Body of pancreas (tissue), 4 donors: ENCODE data around the gene TMSB4X.

Experiments
- POLR2A ChIP-seq, 3 donors: fragments of 450-650 bp; IDR thresholded peaks; one replicate each; pipeline ENCODE4 v1.6.1; 2016; ENCODE audit warnings: antibody characterized with exemption in 3 of 3, mild to moderate bottlenecking in 2 of 3
- TF ChIP-seq, protein P1 (sequence below), 7 experiments: fragments of 450-650 bp in 4 of 7; fragments of 200-600 bp in 3 of 7; sonication (generic) in 3 of 7; IDR thresholded peaks; one replicate each; pipeline ENCODE4 v1.5.1; 2016 to 2019; ENCODE audit warnings: antibody characterized with exemption in 7 of 7

DNA sequence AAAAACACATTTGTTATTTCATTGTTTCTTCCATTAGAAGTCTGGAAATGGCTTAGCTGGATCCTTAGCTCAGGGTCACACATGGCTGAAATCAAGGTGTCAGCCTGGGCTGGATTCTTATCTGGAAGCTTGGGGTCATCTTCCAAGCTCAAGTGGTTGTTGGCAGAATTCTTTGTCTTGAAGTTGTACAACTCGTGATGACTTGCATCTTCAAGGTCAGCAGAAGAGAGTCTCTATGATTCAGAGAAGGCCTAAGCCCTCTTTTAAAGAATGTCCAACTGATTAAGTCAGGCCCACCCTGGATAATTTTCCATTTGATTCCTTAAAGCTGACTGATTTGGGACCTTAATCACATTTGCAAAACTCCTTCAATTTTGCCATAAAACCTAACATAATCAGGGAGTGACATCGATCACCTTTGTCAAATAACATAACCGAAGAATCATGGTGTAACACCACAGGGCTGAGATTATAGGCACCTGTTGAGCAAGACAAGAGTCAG lies 22.1 kb downstream of the TMSB4X start:
- no peak for TF ChIP-seq POLR2A (IDR thresholded peaks at IDR 0.05)
- TF ChIP-seq, protein P1, sequence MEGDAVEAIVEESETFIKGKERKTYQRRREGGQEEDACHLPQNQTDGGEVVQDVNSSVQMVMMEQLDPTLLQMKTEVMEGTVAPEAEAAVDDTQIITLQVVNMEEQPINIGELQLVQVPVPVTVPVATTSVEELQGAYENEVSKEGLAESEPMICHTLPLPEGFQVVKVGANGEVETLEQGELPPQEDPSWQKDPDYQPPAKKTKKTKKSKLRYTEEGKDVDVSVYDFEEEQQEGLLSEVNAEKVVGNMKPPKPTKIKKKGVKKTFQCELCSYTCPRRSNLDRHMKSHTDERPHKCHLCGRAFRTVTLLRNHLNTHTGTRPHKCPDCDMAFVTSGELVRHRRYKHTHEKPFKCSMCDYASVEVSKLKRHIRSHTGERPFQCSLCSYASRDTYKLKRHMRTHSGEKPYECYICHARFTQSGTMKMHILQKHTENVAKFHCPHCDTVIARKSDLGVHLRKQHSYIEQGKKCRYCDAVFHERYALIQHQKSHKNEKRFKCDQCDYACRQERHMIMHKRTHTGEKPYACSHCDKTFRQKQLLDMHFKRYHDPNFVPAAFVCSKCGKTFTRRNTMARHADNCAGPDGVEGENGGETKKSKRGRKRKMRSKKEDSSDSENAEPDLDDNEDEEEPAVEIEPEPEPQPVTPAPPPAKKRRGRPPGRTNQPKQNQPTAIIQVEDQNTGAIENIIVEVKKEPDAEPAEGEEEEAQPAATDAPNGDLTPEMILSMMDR (IDR thresholded peaks at IDR 0.05) = no peak
